ENCODE data around the gene TPM2.

GRCh38 chr9:35738186-35738585, 48.5 kb upstream of the TPM2 start:
- TF ChIP-seq CTCF (IDR thresholded peaks at IDR 0.05) (no peak), POLR2A (IDR thresholded peaks at IDR 0.05) (no peak), POLR2AphosphoS5 (IDR thresholded peaks at IDR 0.05) (no peak), EP300 (IDR thresholded peaks at IDR 0.05) (no peak)

All from sigmoid colon (tissue), 4 donors.